ENCODE data around the gene AP3D1.

AP3D1 gene

DNA sequence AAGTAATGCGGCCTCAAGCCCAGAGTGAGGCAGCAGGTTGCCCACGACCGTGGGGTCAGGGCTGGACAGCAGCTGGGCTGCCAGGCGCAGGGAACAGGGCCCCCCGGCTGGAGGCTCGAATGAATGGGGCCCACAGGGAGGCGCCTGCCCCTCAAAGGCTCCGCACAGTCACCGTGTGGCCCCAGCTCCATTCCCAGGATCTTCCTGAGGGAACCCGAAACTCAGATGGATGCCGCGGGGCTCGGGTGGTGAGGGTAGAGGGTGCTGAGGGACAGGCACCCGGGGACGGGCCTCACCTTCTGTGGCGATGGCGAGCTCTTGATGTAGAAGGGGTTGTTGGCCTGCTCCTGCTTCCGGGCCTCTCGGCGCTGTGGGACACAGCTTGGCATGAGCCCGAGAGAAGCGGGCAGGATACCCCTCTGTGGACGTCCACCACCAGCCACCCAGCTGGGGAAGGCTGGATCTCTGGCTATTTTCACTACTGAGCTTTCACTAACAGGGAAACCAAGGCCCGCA lies 35.4 kb downstream of the AP3D1 start:
- Histone ChIP-seq H3K18ac (ENCODE audit: low read depth in 1 of 2, low read length in 2 of 2) (no peak overlapping the region), H2BK12ac (ENCODE audit: low read length in 2 of 2) (no peak overlapping the region), H2BK5ac (ENCODE audit: low read depth, low read length, poor library complexity, severe bottlenecking) (no peak overlapping the region), H2AK5ac (ENCODE audit: low read length, severe bottlenecking) (no peak overlapping the region), H2BK120ac (ENCODE audit: low read depth, low read length) (no peak overlapping the region), H3K4me3 (ENCODE audit: insufficient read depth in 1 of 2, low read depth in 1 of 2, low read length in 2 of 2) (no peak overlapping the region), H3K79me1 (replicated peaks; ENCODE audit: low read length, poor library complexity, severe bottlenecking) (peaks cover 59% of the 10 kb centered on the region), H3K27me3 (ENCODE audit: control insufficient read depth in 1 of 2, insufficient read depth in 1 of 2, low read length in 2 of 2) (no peaks in the 10 kb centered on the region), H4K8ac (ENCODE audit: low read length) (no peak overlapping the region), H2BK15ac (ENCODE audit: low read depth, poor library complexity, severe bottlenecking) (no peak overlapping the region), H3K4me2 (ENCODE audit: low read length, poor library complexity, severe bottlenecking) (no peak overlapping the region), H3K4ac (ENCODE audit: low read depth in 1 of 2, low read length in 2 of 2) (no peak overlapping the region), H3K36me3 (ENCODE audit: control insufficient read depth in 1 of 2, insufficient read depth in 2 of 2, low read depth in 1 of 2, low read length in 2 of 2) (peaks cover 93 to 96% of the 10 kb centered on the region in 2 experiments), H4K91ac (ENCODE audit: low read length) (no peak overlapping the region), H3K9ac (ENCODE audit: low read length) (no peak overlapping the region), H3K23ac (ENCODE audit: low read length in 2 of 2) (no peak overlapping the region), H3K4me1 (ENCODE audit: control insufficient read depth, insufficient read depth, low read depth, low read length) (no peaks in the 10 kb centered on the region), H3K14ac (ENCODE audit: low read length in 2 of 2) (no peak overlapping the region), H3K27ac (ENCODE audit: low read length, poor library complexity, severe bottlenecking) (no peak overlapping the region), H3K9me3 (ENCODE audit: control insufficient read depth, low read length) (no peaks in the 10 kb centered on the region), H2AFZ (ENCODE audit: low read depth, low read length) (no peak overlapping the region)
- DNase-seq, result no peak
- 97% methylated on average over 24 of the region's 24 CpGs for WGBS

DNA sequence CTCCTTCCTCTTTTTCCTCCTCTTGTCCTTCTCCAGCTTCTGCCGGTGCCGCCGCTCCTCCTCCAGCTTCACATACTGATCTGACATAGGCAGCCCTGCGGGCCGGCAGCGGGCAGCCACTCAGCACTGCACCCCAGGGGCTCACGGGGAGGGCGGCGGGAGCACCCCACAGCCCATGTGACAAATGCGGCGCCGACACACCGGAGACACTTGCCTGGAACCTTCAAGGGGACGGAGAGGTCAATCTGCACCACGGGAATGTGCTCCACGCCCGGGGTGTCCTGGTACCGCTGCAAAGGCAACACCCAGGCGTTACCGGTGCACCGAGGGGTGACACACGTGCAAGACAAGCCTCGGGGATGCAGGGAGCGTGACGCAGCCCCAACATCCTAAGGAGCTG lies 36.0 kb downstream of the AP3D1 start:
- Histone ChIP-seq H3K27ac (ENCODE audit: low read length, poor library complexity, severe bottlenecking) (no peak overlapping the region), H2AFZ (ENCODE audit: low read depth, low read length) (no peak overlapping the region), H2BK120ac (ENCODE audit: low read depth, low read length) (no peak overlapping the region), H3K4ac (ENCODE audit: low read depth in 1 of 2, low read length in 2 of 2) (no peak overlapping the region), H2BK5ac (ENCODE audit: low read depth, low read length, poor library complexity, severe bottlenecking) (no peak overlapping the region), H3K4me3 (ENCODE audit: insufficient read depth in 1 of 2, low read depth in 1 of 2, low read length in 2 of 2) (no peak overlapping the region), H3K4me1 (ENCODE audit: control insufficient read depth, insufficient read depth, low read depth, low read length) (no peaks in the 10 kb centered on the region), H3K23ac (ENCODE audit: low read length in 2 of 2) (no peak overlapping the region), H2BK15ac (ENCODE audit: low read depth, poor library complexity, severe bottlenecking) (no peak overlapping the region), H4K91ac (ENCODE audit: low read length) (no peak overlapping the region), H3K79me1 (replicated peaks; ENCODE audit: low read length, poor library complexity, severe bottlenecking) (peaks cover 59% of the 10 kb centered on the region), H3K9me3 (ENCODE audit: control insufficient read depth, low read length) (no peaks in the 10 kb centered on the region), H3K4me2 (ENCODE audit: low read length, poor library complexity, severe bottlenecking) (no peak overlapping the region), H4K8ac (ENCODE audit: low read length) (no peak overlapping the region), H3K36me3 (ENCODE audit: control insufficient read depth in 1 of 2, insufficient read depth in 2 of 2, low read depth in 1 of 2, low read length in 2 of 2) (peaks cover 93 to 96% of the 10 kb centered on the region in 2 experiments), H3K14ac (ENCODE audit: low read length in 2 of 2) (no peak overlapping the region), H3K27me3 (ENCODE audit: control insufficient read depth in 1 of 2, insufficient read depth in 1 of 2, low read length in 2 of 2) (no peaks in the 10 kb centered on the region), H2AK5ac (ENCODE audit: low read length, severe bottlenecking) (no peak overlapping the region), H3K9ac (ENCODE audit: low read length) (no peak overlapping the region), H3K18ac (ENCODE audit: low read depth in 1 of 2, low read length in 2 of 2) (no peak overlapping the region), H2BK12ac (ENCODE audit: low read length in 2 of 2) (no peak overlapping the region)
- DNase-seq, result no peak
- WGBS, result 98% methylated on average over 25 of the region's 25 CpGs

GRCh38 chr19:2114821-2115220 lies 36.5 kb downstream of the AP3D1 start:
- Histone ChIP-seq H3K9me3 (ENCODE audit: control insufficient read depth, low read length) (no peaks in the 10 kb centered on the region), H3K4me3 (ENCODE audit: insufficient read depth in 1 of 2, low read depth in 1 of 2, low read length in 2 of 2) (no peak overlapping the region), H3K4me1 (ENCODE audit: control insufficient read depth, insufficient read depth, low read depth, low read length) (no peaks in the 10 kb centered on the region), H3K23ac (ENCODE audit: low read length in 2 of 2) (no peak overlapping the region), H2BK12ac (ENCODE audit: low read length in 2 of 2) (no peak overlapping the region), H3K14ac (ENCODE audit: low read length in 2 of 2) (no peak overlapping the region), H2BK120ac (ENCODE audit: low read depth, low read length) (no peak overlapping the region), H3K9ac (ENCODE audit: low read length) (no peak overlapping the region), H3K27me3 (ENCODE audit: control insufficient read depth in 1 of 2, insufficient read depth in 1 of 2, low read length in 2 of 2) (no peaks in the 10 kb centered on the region), H3K27ac (ENCODE audit: low read length, poor library complexity, severe bottlenecking) (no peak overlapping the region), H4K8ac (ENCODE audit: low read length) (no peak overlapping the region), H2AFZ (ENCODE audit: low read depth, low read length) (no peak overlapping the region), H3K4me2 (ENCODE audit: low read length, poor library complexity, severe bottlenecking) (no peak overlapping the region), H2BK5ac (ENCODE audit: low read depth, low read length, poor library complexity, severe bottlenecking) (no peak overlapping the region), H3K79me1 (replicated peaks; ENCODE audit: low read length, poor library complexity, severe bottlenecking) (peaks cover 58% of the 10 kb centered on the region), H3K36me3 (ENCODE audit: control insufficient read depth in 1 of 2, insufficient read depth in 2 of 2, low read depth in 1 of 2, low read length in 2 of 2) (peaks cover 93 to 96% of the 10 kb centered on the region in 2 experiments), H4K91ac (ENCODE audit: low read length) (no peak overlapping the region), H2BK15ac (ENCODE audit: low read depth, poor library complexity, severe bottlenecking) (no peak overlapping the region), H3K4ac (ENCODE audit: low read depth in 1 of 2, low read length in 2 of 2) (no peak overlapping the region), H3K18ac (ENCODE audit: low read depth in 1 of 2, low read length in 2 of 2) (no peak overlapping the region), H2AK5ac (ENCODE audit: low read length, severe bottlenecking) (no peak overlapping the region)
- 98% methylated on average over 21 of the region's 21 CpGs for WGBS
- no peak for DNase-seq

- DNase-seq, result no peak
- no peaks in the 10 kb centered on the region for H3K27me3 ChIP-seq (ENCODE audit: control insufficient read depth in 1 of 2, insufficient read depth in 1 of 2, low read length in 2 of 2)
- no peak overlapping the region for H3K4me2 ChIP-seq (ENCODE audit: low read length, poor library complexity, severe bottlenecking)
- no peak overlapping the region for H4K8ac ChIP-seq (ENCODE audit: low read length)
- H2AK5ac ChIP-seq (ENCODE audit: low read length, severe bottlenecking), result no peak overlapping the region
- H3K4me3 ChIP-seq (ENCODE audit: insufficient read depth in 1 of 2, low read depth in 1 of 2, low read length in 2 of 2), result no peak overlapping the region
- H2BK120ac ChIP-seq (ENCODE audit: low read depth, low read length), result no peak overlapping the region
- no peaks in the 10 kb centered on the region for H3K4me1 ChIP-seq (ENCODE audit: control insufficient read depth, insufficient read depth, low read depth, low read length)
- H2BK15ac ChIP-seq (ENCODE audit: low read depth, poor library complexity, severe bottlenecking), result no peak overlapping the region
- H3K14ac ChIP-seq (ENCODE audit: low read length in 2 of 2), result no peak overlapping the region
- no peak overlapping the region for H3K23ac ChIP-seq (ENCODE audit: low read length in 2 of 2)
- WGBS, result 97% methylated on average over 9 of the region's 9 CpGs
- H2AFZ ChIP-seq (ENCODE audit: low read depth, low read length), result no peak overlapping the region
- no peak overlapping the region for H3K18ac ChIP-seq (ENCODE audit: low read depth in 1 of 2, low read length in 2 of 2)
- H3K36me3 ChIP-seq (ENCODE audit: control insufficient read depth in 1 of 2, insufficient read depth in 2 of 2, low read depth in 1 of 2, low read length in 2 of 2), result peaks cover 97 to 99% of the 10 kb centered on the region in 2 experiments
- no peak overlapping the region for H3K9ac ChIP-seq (ENCODE audit: low read length)
- H3K79me1 ChIP-seq (replicated peaks; ENCODE audit: low read length, poor library complexity, severe bottlenecking), result peaks cover 58% of the 10 kb centered on the region
- H3K27ac ChIP-seq (ENCODE audit: low read length, poor library complexity, severe bottlenecking), result no peak overlapping the region
- no peak overlapping the region for H2BK5ac ChIP-seq (ENCODE audit: low read depth, low read length, poor library complexity, severe bottlenecking)
- H4K91ac ChIP-seq (ENCODE audit: low read length), result no peak overlapping the region
- no peak overlapping the region for H2BK12ac ChIP-seq (ENCODE audit: low read length in 2 of 2)
- H3K4ac ChIP-seq (ENCODE audit: low read depth in 1 of 2, low read length in 2 of 2), result no peak overlapping the region
- no peaks in the 10 kb centered on the region for H3K9me3 ChIP-seq (ENCODE audit: control insufficient read depth, low read length)
Measured at GRCh38 chr19:2114218-2114617, 37.1 kb downstream of the AP3D1 start.
